Activated CD4-positive, alpha-beta T cell treated with anti-CD3 and anti-CD28 coated beads, Interleukin-2, amount 10 ng/mL, durations not matched to agents 7 days and 5 days (primary cell): Measurements from ENCODE around the gene ZNG1E. TPM values are rescaled to one million over a fixed set of nuclear protein-coding genes. Genes with fewer than 3 reads are reported as not detected.
"Not testable (repeated sequence)": the region's sequence is repeated elsewhere in the genome, so short reads cannot be mapped to it uniquely, and the experiment has no call there.

ENCODE experiments used
- CTCF ChIA-PET: fragments of 350-600 bp; sonication (Branson Sonifier 250); formaldehyde crosslinking; loops from one replicate; lab custom pipeline; 2021; ENCODE audit warnings: antibody characterized with exemption; lab: Charles Lee
- POLR2A ChIA-PET: fragments of 350-600 bp; sonication (Branson Sonifier 250); formaldehyde crosslinking; loops from one replicate; lab custom pipeline; 2021; ENCODE audit warnings: antibody characterized with exemption; lab: Charles Lee
- DNase-seq: peaks from one replicate; pipeline ENCODE4 v3.0.0-alpha.2; 2020
- H3K27ac Mint-ChIP-seq: one replicate; pipeline ENCODE4 v1.8.0; 2021; ENCODE audit warnings: mild to moderate bottlenecking, moderate library complexity, mixed read lengths
- H3K27me3 Mint-ChIP-seq: one replicate; pipeline ENCODE4 v1.8.0; 2021; ENCODE audit warnings: mixed read lengths
- H3K36me3 Mint-ChIP-seq: one replicate; pipeline ENCODE4 v1.8.0; 2021; ENCODE audit warnings: low read depth, mixed read lengths
- H3K4me1 Mint-ChIP-seq: one replicate; pipeline ENCODE4 v1.8.0; 2021; ENCODE audit warnings: mixed read lengths
- H3K4me3 Mint-ChIP-seq: one replicate; pipeline ENCODE4 v1.8.0; 2021; ENCODE audit warnings: mild to moderate bottlenecking, moderate library complexity, mixed read lengths
- H3K9me3 Mint-ChIP-seq: one replicate; pipeline ENCODE4 v1.8.0; 2021; ENCODE audit warnings: mixed read lengths
- total RNA-seq, 2 experiments: library from RNA; stranded (reverse); gene quantifications; one replicate each; pipeline ENCODE4 v1.2.3, GENCODE V29; 2021

Gene ZNG1E
- 10 to 100 TPM; 36.9 to 40.8 TPM for total RNA-seq

GRCh38 chr9:65675589-65676021 is at the start of gene ZNG1E:
TSS of gene ZNG1E (plus strand) at chr9:65675928. CDS start at chr9:65675977, 49 bp downstream.
- Mint-ChIP-seq H3K4me3 (peak within 1 kb of the TSS; percentile 74), H3K27ac (peak within 1 kb of the TSS; percentile 80)
- H3K4me1 Mint-ChIP-seq, H3K27me3 Mint-ChIP-seq, CTCF ChIA-PET, H3K36me3 Mint-ChIP-seq, POLR2A ChIA-PET, H3K9me3 Mint-ChIP-seq: not testable (repeated sequence)
- DNase-seq, result peak; percentile 68

GRCh38 chr9:65673579-65673978 is 2.1 kb upstream of the ZNG1E start:
- H3K27me3 Mint-ChIP-seq, CTCF ChIA-PET, H3K36me3 Mint-ChIP-seq, DNase-seq, H3K4me3 Mint-ChIP-seq, H3K4me1 Mint-ChIP-seq, POLR2A ChIA-PET, H3K27ac Mint-ChIP-seq, H3K9me3 Mint-ChIP-seq: not testable (repeated sequence)

- CTCF ChIA-PET, H3K36me3 Mint-ChIP-seq, H3K27me3 Mint-ChIP-seq, H3K9me3 Mint-ChIP-seq, POLR2A ChIA-PET, H3K4me1 Mint-ChIP-seq, DNase-seq: not testable (repeated sequence)
- Mint-ChIP-seq H3K4me3 (peak overlapping the region; percentile 44), H3K27ac (peak overlapping the region; percentile 72)
Observed at GRCh38 chr9:65675018-65675417, 710 bp upstream of the ZNG1E start.

DNA sequence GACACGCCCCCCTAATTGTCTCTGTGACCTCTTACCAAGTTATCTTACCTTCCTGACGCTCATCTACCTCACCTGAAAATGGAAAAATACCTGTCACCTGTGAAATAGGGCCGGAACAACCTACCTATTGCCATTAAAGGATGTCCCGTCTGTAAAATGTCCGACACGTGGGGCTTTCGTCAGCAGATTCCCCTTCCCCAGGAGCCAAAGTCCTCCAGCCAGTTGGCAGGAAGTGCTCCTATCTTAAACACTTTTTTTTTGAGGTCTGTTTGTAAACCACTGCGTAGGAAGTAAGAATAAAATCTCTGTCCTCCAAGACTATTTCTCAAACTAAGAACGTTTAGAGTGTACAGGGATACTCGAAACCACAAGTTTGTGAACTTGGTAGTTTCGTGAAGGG is 661 bp downstream of the ZNG1E start:
- H3K4me1 Mint-ChIP-seq, result not testable (repeated sequence)

GRCh38 chr9:65678533-65678932 is 2.8 kb downstream of the ZNG1E start:
- H3K36me3 Mint-ChIP-seq, H3K27ac Mint-ChIP-seq, CTCF ChIA-PET, H3K4me3 Mint-ChIP-seq, H3K9me3 Mint-ChIP-seq, POLR2A ChIA-PET, H3K27me3 Mint-ChIP-seq, DNase-seq, H3K4me1 Mint-ChIP-seq: not testable (repeated sequence)

More for the DNA sequence above, 661 bp downstream of the ZNG1E start:
- Mint-ChIP-seq H3K27ac (peak overlapping the region; percentile 80), H3K4me3 (peak overlapping the region; percentile 74)
- CTCF ChIA-PET, H3K36me3 Mint-ChIP-seq, H3K9me3 Mint-ChIP-seq, DNase-seq, POLR2A ChIA-PET, H3K27me3 Mint-ChIP-seq: not testable (repeated sequence)

- H3K9me3 Mint-ChIP-seq, DNase-seq, H3K27ac Mint-ChIP-seq, H3K4me1 Mint-ChIP-seq, POLR2A ChIA-PET, H3K4me3 Mint-ChIP-seq, H3K27me3 Mint-ChIP-seq, H3K36me3 Mint-ChIP-seq, CTCF ChIA-PET: not testable (repeated sequence)
Observed at GRCh38 chr9:65703550-65703949, 27.8 kb downstream of the ZNG1E start.

- POLR2A ChIA-PET, H3K36me3 Mint-ChIP-seq, H3K9me3 Mint-ChIP-seq, H3K4me1 Mint-ChIP-seq, DNase-seq, H3K4me3 Mint-ChIP-seq, H3K27me3 Mint-ChIP-seq, CTCF ChIA-PET, H3K27ac Mint-ChIP-seq: not testable (repeated sequence)
Observed at GRCh38 chr9:65714445-65714844, 38.7 kb downstream of the ZNG1E start.

DNA sequence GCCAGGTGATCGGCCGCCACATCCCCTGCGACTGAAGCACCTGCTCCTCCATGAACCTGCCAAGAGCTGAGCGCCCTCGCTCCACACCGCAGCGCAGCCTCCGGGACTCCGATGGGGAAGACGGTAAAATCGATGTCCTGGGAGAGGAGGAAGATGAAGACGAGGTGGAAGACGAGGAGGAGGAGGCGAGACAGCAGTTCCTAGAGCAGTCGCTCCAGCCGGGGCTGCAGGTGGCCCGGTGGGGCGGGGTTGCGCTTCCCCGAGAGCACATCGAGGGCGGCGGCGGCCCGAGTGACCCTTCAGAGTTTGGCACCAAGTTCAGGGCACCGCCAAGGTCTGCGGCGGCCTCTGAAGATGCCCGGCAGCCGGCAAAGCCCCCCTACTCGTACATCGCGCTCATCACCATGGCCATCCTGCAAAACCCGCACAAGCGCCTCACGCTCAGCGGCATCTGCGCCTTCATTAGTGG is 61.4 kb downstream of the ZNG1E start, which contains the start of gene FOXD4L4:
Gene FOXD4L4, plus strand, starts transcription at position 51 of the 469 bp plus-strand sequence. Its CDS starts 0 bp downstream, at position 51.
- H3K27ac Mint-ChIP-seq, H3K4me3 Mint-ChIP-seq, CTCF ChIA-PET, POLR2A ChIA-PET, H3K4me1 Mint-ChIP-seq, H3K9me3 Mint-ChIP-seq, DNase-seq, H3K27me3 Mint-ChIP-seq, H3K36me3 Mint-ChIP-seq: not testable (repeated sequence)

DNA sequence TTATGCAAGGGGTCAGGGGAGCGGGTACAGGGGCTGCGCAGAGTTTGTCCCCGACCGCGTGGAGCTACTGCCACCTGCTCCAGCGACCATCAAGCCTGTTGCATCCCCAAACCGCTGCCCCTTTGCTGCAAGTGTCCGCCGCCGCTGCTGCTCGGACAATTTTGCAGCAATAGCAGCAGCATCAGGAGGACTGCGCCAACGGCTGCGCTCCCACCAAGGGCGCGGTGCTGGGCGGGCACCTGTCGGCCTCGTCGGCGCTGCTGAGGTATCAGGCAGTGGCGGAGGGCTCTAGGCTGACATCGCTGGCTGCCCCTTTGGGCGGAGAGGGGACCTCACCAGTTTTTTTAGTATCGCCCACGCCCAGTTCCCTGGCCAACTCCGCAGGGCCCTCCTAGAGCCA is 62.4 kb downstream of the ZNG1E start:
- CTCF ChIA-PET, H3K9me3 Mint-ChIP-seq, H3K27me3 Mint-ChIP-seq, H3K36me3 Mint-ChIP-seq, H3K4me1 Mint-ChIP-seq, H3K4me3 Mint-ChIP-seq, POLR2A ChIA-PET, DNase-seq, H3K27ac Mint-ChIP-seq: not testable (repeated sequence)

Other genes with a start within 250 kb of the ZNG1E start
- under 1 TPM; 0.19 to 0.37 TPM for gene FOXD4L4, start 61.2 kb downstream of the ZNG1E start, total RNA-seq